GM12878 (cell line): ENCODE results near the gene HTRA2. TPM values are rescaled to one million over a fixed set of nuclear protein-coding genes. Genes with fewer than 3 reads are reported as not detected.

Experiments
- ATAC-seq: fragments of 200-7000 bp; cut with Tn5 transposase; 3 replicates; pipeline ENCODE4 v1.9.1; 2020; ENCODE audit warnings: mild to moderate bottlenecking, moderate library complexity
- BruUV-seq: library from RNA; stranded (reverse); fragments of 400-500 nt; replicated peaks from 2 replicates; lab custom pipeline; 2021; lab: Mats Ljungman, UMichigan
- CTCF ChIA-PET: fragments of 300-600 bp; sonication (Branson Sonifier 250); formaldehyde crosslinking; extraction: SDS; loops from one replicate; lab custom pipeline; 2021; ENCODE audit warnings: inconsistent platforms; lab: Yijun Ruan, JAX
- POLR2A ChIA-PET: fragments of 350-600 bp; formaldehyde crosslinking; extraction: SDS; loops from one replicate; lab custom pipeline; 2021; ENCODE audit warnings: inconsistent platforms; lab: Charles Lee
- RAD21 ChIA-PET: fragments of 300-600 bp; sonication (Branson Sonifier 250); formaldehyde crosslinking; loops from one replicate; lab custom pipeline; 2023; ENCODE audit warnings: antibody characterized with exemption; ENCODE audit not compliant: unreplicated experiment; lab: Charles Lee
- SMC1A ChIA-PET: fragments of 300-600 bp; sonication (Branson Sonifier 250); formaldehyde crosslinking; loops from one replicate; lab custom pipeline; 2023; ENCODE audit not compliant: unreplicated experiment, uncharacterized antibody; lab: Charles Lee
- DNase-seq: peaks from one replicate; pipeline ENCODE4 v3.0.0-alpha.2; 2011; ENCODE audit warnings: low read depth, low spot score
- FAIRE-seq: peaks from 3 replicates; lab custom pipeline; 2011; peaks lifted over from hg19 to GRCh38; lab: Jason Lieb, UNC
- H2AFZ ChIP-seq: 2 replicates; pipeline ENCODE4 v1.6.0; 2011; ENCODE audit warnings: low read depth, low read length, control low read depth; ENCODE audit not compliant: control insufficient read depth
- H3K27ac ChIP-seq: 2 replicates; pipeline ENCODE4 v1.5.1; 2011; ENCODE audit warnings: control low read depth; ENCODE audit not compliant: control insufficient read depth, insufficient read depth
- H3K27me3 ChIP-seq, 2 experiments: replicated peaks in 1 of 2; 2 replicates each; pipeline versions ENCODE4 v1.6.0 to v1.6.1; 2011; ENCODE audit warnings: low read length in 1 of 2; ENCODE audit not compliant: control insufficient read depth in 2 of 2, insufficient read depth in 2 of 2
- H3K36me3 ChIP-seq, 2 experiments: 2 replicates each; pipeline ENCODE4 v1.5.1; 2011; ENCODE audit warnings: low read length in 1 of 2; ENCODE audit not compliant: control insufficient read depth in 2 of 2, insufficient read depth in 2 of 2
- H3K4me1 ChIP-seq: 2 replicates; pipeline ENCODE4 v1.6.1; 2011; ENCODE audit warnings: mild to moderate bottlenecking, low read length, moderate library complexity, mixed read lengths; ENCODE audit not compliant: control insufficient read depth, insufficient read depth
- H3K4me2 ChIP-seq: 2 replicates; pipeline ENCODE4 v1.6.0; 2011; ENCODE audit warnings: control low read depth; ENCODE audit not compliant: control insufficient read depth, insufficient read depth
- H3K4me3 ChIP-seq: fragments of 200-600 bp; sonication (generic); 2 replicates; pipeline ENCODE4 v1.5.1; 2016
- H3K79me2 ChIP-seq: 2 replicates; pipeline ENCODE4 v1.6.0; 2011; ENCODE audit warnings: low read length; ENCODE audit not compliant: control insufficient read depth, insufficient read depth
- H3K9ac ChIP-seq: 2 replicates; pipeline ENCODE4 v1.8.0; 2011; ENCODE audit warnings: low read length, control low read depth, mixed read lengths; ENCODE audit not compliant: control insufficient read depth, insufficient read depth
- H3K9me3 ChIP-seq: replicated peaks from 3 replicates; pipeline ENCODE4 v1.5.1; 2011; ENCODE audit warnings: mild to moderate bottlenecking, low read length; ENCODE audit not compliant: control insufficient read depth, insufficient read depth
- H4K20me1 ChIP-seq: 2 replicates; pipeline ENCODE4 v1.6.0; 2011; ENCODE audit not compliant: control insufficient read depth, insufficient read depth
- ASH2L ChIP-seq: fragments of 300-600, 200-600 bp; sonication (generic); IDR thresholded peaks from 2 replicates; pipeline ENCODE4 v1.6.1; 2017; ENCODE audit warnings: low read depth, mild to moderate bottlenecking, borderline replicate concordance
- ATF2 ChIP-seq: IDR thresholded peaks from 2 replicates; pipeline ENCODE4 v1.6.1; 2012; ENCODE audit warnings: low read length, inconsistent platforms
- CBFB ChIP-seq: IDR thresholded peaks from 2 replicates; pipeline ENCODE4 v1.6.1; 2016; ENCODE audit warnings: antibody characterized with exemption, low read depth
- CEBPB ChIP-seq, 2 experiments: fragments of 150-350 bp in 1 of 2; IDR thresholded peaks; 2 replicates each; pipeline ENCODE4 v1.6.1; 2012 to 2014; ENCODE audit warnings: low read depth in 2 of 2, low read length in 2 of 2, borderline replicate concordance in 1 of 2, inconsistent platforms in 1 of 2
- CREM ChIP-seq: IDR thresholded peaks from 2 replicates; pipeline ENCODE4 v1.6.1; 2014; ENCODE audit warnings: antibody characterized with exemption, low read depth
- DPF2 ChIP-seq: fragments of 450-650 bp; IDR thresholded peaks from 2 replicates; pipeline ENCODE4 v1.6.1; 2017; ENCODE audit warnings: mild to moderate bottlenecking
- EED ChIP-seq: sonication (generic); IDR thresholded peaks from 2 replicates; pipeline ENCODE4 v1.6.1; 2016; ENCODE audit warnings: antibody characterized with exemption, low read depth
- FOS ChIP-seq: IDR thresholded peaks from 3 replicates; pipeline ENCODE4 v1.6.1; 2011; ENCODE audit warnings: borderline replicate concordance; ENCODE audit not compliant: insufficient read length; ENCODE audit errors: extremely low read depth
- IKZF2 ChIP-seq, 2 experiments: fragments of 450-650 bp; IDR thresholded peaks; 2 replicates each; pipeline ENCODE4 v1.6.1; 2017; ENCODE audit warnings: mild to moderate bottlenecking in 2 of 2, moderate library complexity in 2 of 2
- IRF4 ChIP-seq: IDR thresholded peaks from 2 replicates; pipeline ENCODE4 v1.6.1; 2011; ENCODE audit warnings: low read depth, low read length
- JUNB ChIP-seq: IDR thresholded peaks from 2 replicates; pipeline ENCODE4 v1.6.1; 2016; ENCODE audit warnings: antibody characterized with exemption, mild to moderate bottlenecking
- MTA3 ChIP-seq: IDR thresholded peaks from 2 replicates; pipeline ENCODE4 v1.6.1; 2012; ENCODE audit warnings: low read length, inconsistent platforms, borderline replicate concordance
- NFIC ChIP-seq: IDR thresholded peaks from 2 replicates; pipeline ENCODE4 v1.6.1; 2012; ENCODE audit warnings: low read depth, mild to moderate bottlenecking, inconsistent platforms, low read length, moderate library complexity
- NR2F1 ChIP-seq: fragments of 450-650 bp; conservative IDR thresholded peaks from 2 replicates; pipeline ENCODE4 v1.6.1; 2017; ENCODE audit warnings: mild to moderate bottlenecking
- NRF1 ChIP-seq: conservative IDR thresholded peaks from 2 replicates; pipeline ENCODE4 v1.6.1; 2011; ENCODE audit warnings: mild to moderate bottlenecking, low read depth, low read length, improper control_type of control experiment
- PBX3 ChIP-seq: IDR thresholded peaks from 2 replicates; pipeline ENCODE4 v1.6.1; 2011; ENCODE audit warnings: mild to moderate bottlenecking, low read depth, low read length, moderate library complexity; ENCODE audit not compliant: insufficient replicate concordance
- POLR2A ChIP-seq: IDR thresholded peaks from 2 replicates; pipeline ENCODE4 v1.6.1; 2011; ENCODE audit warnings: low read depth, mild to moderate bottlenecking, low read length
- RELB ChIP-seq: fragments of 450-650 bp; IDR thresholded peaks from 2 replicates; pipeline ENCODE4 v1.6.1; 2017; ENCODE audit warnings: low read depth, mild to moderate bottlenecking, moderate library complexity
- RUNX3 ChIP-seq: IDR thresholded peaks from 2 replicates; pipeline ENCODE4 v1.6.1; 2012; ENCODE audit warnings: low read length, inconsistent platforms
- SMARCA5 ChIP-seq: fragments of 450-650 bp; IDR thresholded peaks from 2 replicates; pipeline ENCODE4 v1.6.1; 2017; ENCODE audit warnings: mild to moderate bottlenecking
- SPI1 ChIP-seq: IDR thresholded peaks from 2 replicates; pipeline ENCODE4 v1.6.1; 2011; ENCODE audit warnings: low read depth, mild to moderate bottlenecking, low read length, moderate library complexity, borderline replicate concordance; ENCODE audit not compliant: insufficient read depth
- SRF ChIP-seq, 2 experiments: IDR thresholded peaks; 2 replicates each; pipeline ENCODE4 v1.6.1; 2011; ENCODE audit warnings: low read depth in 2 of 2, low read length in 2 of 2, mild to moderate bottlenecking in 1 of 2, moderate library complexity in 1 of 2
- WGBS: methylation state at CpG from one replicate; pipeline ENCODE4 v1.1.6; 2016; ENCODE audit warnings: low lambda C conversion rate; ENCODE audit not compliant: insufficient replicate concordance, insufficient coverage; ENCODE audit errors: missing lambda C conversion rate; 5-methylcytosine and 5-hydroxymethylcytosine counted together
- in situ Hi-C: fragments of 300-500 bp; cut with MboI; formaldehyde crosslinking; loops from 9 replicates; pipeline ENCODE4 v1.14.3; 2018; ENCODE audit warnings: mixed read lengths
- intact Hi-C: fragments of 100-400 bp; cut with micrococcal nuclease; formaldehyde crosslinking; loops from one replicate; pipeline ENCODE4 v1.14.2; 2022; ENCODE audit not compliant: unreplicated experiment
- polyA plus RNA-seq, 11 experiments: library from polyadenylated mRNA; depleted of rRNA in 4 of 11; unstranded in 6 of 11; stranded (reverse) in 5 of 11; fragments of >200 nt; fragmentation: Nextera tagmentation in 4 of 11; fragmentation: Illumina TruSeq in 1 of 11; extraction: Ambion mirVana in 4 of 11; extraction: Trizol in 1 of 11; gene quantifications; 1 replicate in 1 of 11; 2 replicates in 10 of 11; pipeline versions ENCODE4 v1.2.1 to v1.2.3, GENCODE V29; 2011 to 2016; ENCODE audit warnings: inconsistent platforms in 2 of 11, missing spikeins in 2 of 11, low read depth in 1 of 11
- total RNA-seq, 4 experiments: library from RNA; depleted of rRNA in 3 of 4; stranded (reverse); fragments of >200 nt in 3 of 4; fragmentation: Illumina TruSeq in 1 of 4; extraction: Trizol in 1 of 4; gene quantifications; 2 replicates each; pipeline versions ENCODE4 v1.2.1 to v1.2.3, GENCODE V29; 2013 to 2021

The HTRA2 gene
- total and polyA plus RNA-seq, 10 of the 15 experiments (the other 5 are each of a cell fraction or from before 2014, with no cell fraction given): 42.3 to 73.9 (median 54.6) TPM

GRCh38 chr2:74538881-74539339 is 9.2 kb downstream of the HTRA2 start:
- Histone ChIP-seq H3K27ac (peak overlapping the region; percentile 65), H3K36me3 (peaks cover 3 to 7% of the 10 kb centered on the region in 2 experiments; a peak in 3 of 4 replicates), H3K9ac (no peak overlapping the region), H3K9me3 (no peaks in the 10 kb centered on the region), H3K4me2 (peak overlapping the region; percentile 78), H4K20me1 (no peaks in the 10 kb centered on the region), H2AFZ (peak overlapping the region; percentile 57), H3K4me1 (peaks cover 15% of the 10 kb centered on the region), H3K4me3 (peak overlapping the region; percentile 12; the same call in 1 of the 2 replicates), H3K79me2 (no peaks in the 10 kb centered on the region), H3K27me3 (no peaks in the 10 kb centered on the region)
- POLR2A ChIA-PET: interaction anchor here (0.8 to 2.5 kb wide), 12 partner anchors 9 to 360 kb away, joined by 3 to 19 read pairs (median 5); partner anchors contain the start of genes AUP1, HTRA2 and MOB1A
- BruUV-seq: no TSS peak
- intact Hi-C loops (no loop called here), in situ Hi-C loops (no loop called here)
- CTCF ChIA-PET: interaction anchor here (0.8 to 14.3 kb wide), 12 partner anchors 9 to 51 kb away, joined by 3 to 96 read pairs (median 6); partner anchors contain the start of genes AUP1, DQX1 and HTRA2
- RAD21 ChIA-PET: interaction anchor here (0.9 to 3.8 kb wide), 11 partner anchors 9 to 118 kb away, joined by 3 to 30 read pairs (median 4); partner anchors contain the start of genes AUP1, C2orf81, CCDC142 and DOK1
- DNase-seq: peak; percentile 40
- ATAC-seq: peak; percentile 85
- SMC1A ChIA-PET: interaction anchor here (0.7 to 4.0 kb wide), 13 partner anchors 9 to 84 kb away, joined by 3 to 40 read pairs (median 5); partner anchors contain the start of genes AUP1, HTRA2 and INO80B
- WGBS: 3% methylated on average over 7 of the region's 7 CpGs
- no peak for FAIRE-seq
- peak; percentile 34; the same call in 1 of the 2 replicates for TF ChIP-seq SPI1
- TF ChIP-seq IRF4: 0 out of 2 replicates have a peak, but pooled peaks have one; percentile 26
- 0 out of 2 replicates have a peak, but pooled peaks have one; percentile 16 for TF ChIP-seq NR2F1
- 0 out of 4 replicates have a peak, but pooled peaks of 1 of the 2 experiments have one; percentile 36 for TF ChIP-seq CEBPB (IDR thresholded peaks at IDR 0.05; ENCODE audit: borderline replicate concordance in 1 of 2, low read depth in 2 of 2, low read length in 2 of 2)
- TF ChIP-seq SRF (IDR thresholded peaks at IDR 0.05; ENCODE audit: low read depth in 2 of 2, low read length in 2 of 2): 0 out of 4 replicates have a peak, but pooled peaks of 1 of the 2 experiments have one; percentile 26
- TF ChIP-seq NFIC: peak; percentile 86
- peak; percentile 70; the same call in 1 of the 2 replicates for TF ChIP-seq RELB
- peak; percentile 64; the same call in 1 of the 2 replicates for TF ChIP-seq ATF2
- 0 out of 2 replicates have a peak, but pooled peaks have one; percentile 23 for TF ChIP-seq DPF2
- peak; percentile 90 to 91 for TF ChIP-seq IKZF2 (IDR thresholded peaks at IDR 0.05)
- peak; percentile 69 for TF ChIP-seq CBFB
- TF ChIP-seq RUNX3: peak; percentile 96
- TF ChIP-seq POLR2A: 0 out of 2 replicates have a peak, but pooled peaks have one; percentile 23
- TF ChIP-seq ASH2L: no peak
- no peak for TF ChIP-seq SMARCA5
- TF ChIP-seq PBX3: no peak
- no peak for TF ChIP-seq NRF1
- TF ChIP-seq MTA3: peak; percentile 54; the same call in 1 of the 2 replicates
- peak; percentile 64; the same call in 1 of the 2 replicates for TF ChIP-seq CREM
- peak; percentile 86 for TF ChIP-seq EED
- TF ChIP-seq JUNB: peak; percentile 67
- no peak for TF ChIP-seq FOS
